K562 (cell line): ENCODE measurements around the gene ZP3. TPM values are rescaled to one million over a fixed set of nuclear protein-coding genes. Genes with fewer than 3 reads are reported as not detected.
A peak's percentile ranks its signal among the peaks of the same experiment; 100 is the strongest.

Experiments used
- CHD7 ChIP-seq: fragments of 200-600 bp; sonication (generic); IDR thresholded peaks from one replicate; pipeline ENCODE4 v1.6.1; 2012; ENCODE audit warnings: mild to moderate bottlenecking, low read depth, low read length, inconsistent platforms
- CUX1 ChIP-seq: fragments of 200-800 bp; sonication (Bioruptor generic); IDR thresholded peaks from 2 replicates; pipeline ENCODE4 v1.6.1; 2016; ENCODE audit warnings: missing genetic modification characterization, missing compliant biosample characterization
- ESRRB ChIP-seq: fragments of 250-450 bp; sonication (Bioruptor Pico); IDR thresholded peaks from 2 replicates; pipeline ENCODE4 v1.5.0; 2020; ENCODE audit warnings: mild to moderate bottlenecking, moderate library complexity, borderline replicate concordance
- MXD1 ChIP-seq: fragments of 250-450 bp; sonication (Bioruptor Pico); IDR thresholded peaks from 2 replicates; pipeline ENCODE4 v1.8.0; 2021; ENCODE audit warnings: borderline replicate concordance, mild to moderate bottlenecking, moderate library complexity; ENCODE audit not compliant: poor library complexity, severe bottlenecking
- PML ChIP-seq: IDR thresholded peaks from 2 replicates; pipeline ENCODE4 v1.6.1; 2012; ENCODE audit warnings: low read length, inconsistent platforms
- TEAD2 ChIP-seq: fragments of 450-650 bp; IDR thresholded peaks from 2 replicates; pipeline ENCODE4 v1.6.1; 2016; ENCODE audit warnings: missing genetic modification characterization, control low read depth, missing compliant biosample characterization
- TRIM28 ChIP-seq: fragments of 450-650 bp; IDR thresholded peaks from 2 replicates; pipeline ENCODE4 v1.6.1; 2017
- ZNF197 ChIP-seq: fragments of 200-800 bp; sonication (Bioruptor generic); IDR thresholded peaks from 2 replicates; pipeline ENCODE4 v1.6.1; 2016; ENCODE audit warnings: low read depth, missing genetic modification characterization, missing compliant biosample characterization
- ZNF354B ChIP-seq: fragments of 250-450 bp; sonication (Bioruptor Pico); IDR thresholded peaks from 2 replicates; pipeline ENCODE4 v1.4.0; 2020
- ZNF76 ChIP-seq: fragments of 250-450 bp; sonication (Bioruptor Pico); IDR thresholded peaks from 2 replicates; pipeline ENCODE4 v1.4.0; 2020; ENCODE audit warnings: mild to moderate bottlenecking, moderate library complexity, borderline replicate concordance
- polyA plus RNA-seq, 8 experiments: library from polyadenylated mRNA; depleted of rRNA in 4 of 8; stranded (reverse) in 5 of 8; unstranded in 3 of 8; fragments of >200 nt; fragmentation: Nextera tagmentation in 2 of 8; fragmentation: Illumina TruSeq in 1 of 8; extraction: Ambion mirVana in 2 of 8; extraction: Trizol in 1 of 8; gene quantifications; 2 replicates each; pipeline versions ENCODE4 v1.2.1 to v1.2.3, GENCODE V29; 2011 to 2014; ENCODE audit warnings: inconsistent platforms in 1 of 8, missing spikeins in 1 of 8
- total RNA-seq, 7 experiments: library from RNA; depleted of rRNA in 6 of 7; stranded (reverse); fragments of >200 nt in 6 of 7; fragmentation: Illumina TruSeq in 2 of 7; extraction: Trizol in 2 of 7; gene quantifications; 2 replicates each; pipeline versions ENCODE4 v1.2.1 to v1.2.3, GENCODE V29; 2011 to 2021; ENCODE audit warnings: low replicate concordance in 1 of 7

Gene ZP3
- total and polyA plus RNA-seq, 9 of the 15 experiments (the other 6 are each of a cell fraction or from before 2014, with no cell fraction given) = 1.4 to 3.8 (median 2.4) TPM

GRCh38 chr7:76397409-76398183, 27.2 kb upstream of the ZP3 start (continued):
- TF ChIP-seq CHD7 = no peak
- TF ChIP-seq MXD1 (CRISPR knock-in tag) = no peak
- no peak for TF ChIP-seq TRIM28
- no peak for TF ChIP-seq ZNF354B (CRISPR knock-in tag)
- peak; percentile 56; the same call in 1 of the 2 replicates for TF ChIP-seq PML
- TF ChIP-seq ZNF197 (CRISPR knock-in tag) = no peak
- no peak for TF ChIP-seq ESRRB (CRISPR knock-in tag)
- TF ChIP-seq ZNF76 (CRISPR knock-in tag) = no peak
- TF ChIP-seq CUX1 = no peak
- TF ChIP-seq TEAD2 (tag) = no peak
